ENCODE results near the gene KRTAP10-2. TPM values are rescaled to one million over a fixed set of nuclear protein-coding genes. Genes with fewer than 3 reads are reported as not detected.

The KRTAP10-2 gene
- total RNA-seq, 2 donors from 2014 or later = not detected

GRCh38 chr21:44530221-44530902 is 20.9 kb downstream of the KRTAP10-2 start:
- DNase-seq (ENCODE audit: low spot score) = no peak
- intact Hi-C loops (cut with DNase I) = no loop called here

GRCh38 chr21:44529503-44530125 is 21.7 kb downstream of the KRTAP10-2 start:
- DNase-seq (ENCODE audit: low spot score) = peak; percentile 77
- intact Hi-C loops (cut with DNase I) = no loop called here

GRCh38 chr21:44529011-44529421 is 22.3 kb downstream of the KRTAP10-2 start:
- intact Hi-C loops (cut with DNase I) = no loop called here
- peak; percentile 75 for DNase-seq (ENCODE audit: low spot score)

GRCh38 chr21:44528634-44528995 is 22.7 kb downstream of the KRTAP10-2 start:
- intact Hi-C loops (cut with DNase I) = no loop called here

GRCh38 chr21:44527983-44528633 is 23.2 kb downstream of the KRTAP10-2 start:
- intact Hi-C loops (cut with DNase I) = no loop called here
- DNase-seq (ENCODE audit: low spot score) = peak; percentile 80

More at GRCh38 chr21:44528634-44528995, 22.7 kb downstream of the KRTAP10-2 start:
- DNase-seq (ENCODE audit: low spot score) = no peak

- intact Hi-C loops (cut with DNase I) = no loop called here
- DNase-seq (ENCODE audit: low spot score) = no peak
Measured at GRCh38 chr21:44527156-44527982, 23.9 kb downstream of the KRTAP10-2 start.

- peak; percentile 69 for DNase-seq (ENCODE audit: low spot score)
- intact Hi-C loops (cut with DNase I) = no loop called here
Measured at GRCh38 chr21:44526096-44526997, 25.0 kb downstream of the KRTAP10-2 start.

- DNase-seq (ENCODE audit: low spot score) = peak; percentile 66
- intact Hi-C loops (cut with DNase I) = no loop called here
Measured at GRCh38 chr21:44525391-44526095, 25.8 kb downstream of the KRTAP10-2 start.

GRCh38 chr21:44524414-44525371 is 26.6 kb downstream of the KRTAP10-2 start:
- no peak for DNase-seq (ENCODE audit: low spot score)
- intact Hi-C loops (cut with DNase I) = no loop called here

GRCh38 chr21:44523567-44524413 is 27.5 kb downstream of the KRTAP10-2 start:
- intact Hi-C loops (cut with DNase I) = no loop called here
- no peak for DNase-seq (ENCODE audit: low spot score)

- intact Hi-C loops (cut with DNase I) = no loop called here
- no peak for DNase-seq (ENCODE audit: low spot score)
Measured at GRCh38 chr21:44522753-44523204, 28.5 kb downstream of the KRTAP10-2 start.

- intact Hi-C loops (cut with DNase I) = no loop called here
- DNase-seq (ENCODE audit: low spot score) = peak; percentile 70
Measured at GRCh38 chr21:44521928-44522752, 29.2 kb downstream of the KRTAP10-2 start.

- intact Hi-C loops (cut with DNase I) = no loop called here
- DNase-seq (ENCODE audit: low spot score) = peak; percentile 72
Measured at GRCh38 chr21:44521301-44521927, 29.9 kb downstream of the KRTAP10-2 start.

- intact Hi-C loops (cut with DNase I) = no loop called here
- peak; percentile 65 for DNase-seq (ENCODE audit: low spot score)
Measured at GRCh38 chr21:44520326-44521300, 30.7 kb downstream of the KRTAP10-2 start.

Data from posterior vena cava (tissue), 2 donors.